ENCODE measurements around the gene CENPO. TPM values are rescaled to one million over a fixed set of nuclear protein-coding genes. Genes with fewer than 3 reads are reported as not detected.

The CENPO gene
- total and polyA plus RNA-seq, 2 of the 4 experiments (the other 2 are of a cell fraction): 20.1 to 27.2 TPM

- no peaks in the 10 kb centered on the region for H3K27me3 ChIP-seq (ENCODE audit: control insufficient read depth, insufficient read depth, low read length)
- peak overlapping the region; percentile 13; the same call in 1 of the 2 replicates for H4K91ac ChIP-seq (ENCODE audit: insufficient read depth, low read depth, low read length)
- no peak overlapping the region for H2BK15ac ChIP-seq (ENCODE audit: low read depth, low read length)
- intact Hi-C loops (cut with micrococcal nuclease): no loop called here
- no peaks in the 10 kb centered on the region for H4K20me1 ChIP-seq (ENCODE audit: insufficient read depth, low read length)
- peaks cover 46% of the 10 kb centered on the region for H3K36me3 ChIP-seq (ENCODE audit: control insufficient read depth, insufficient read depth, low read length)
- no TSS peak for BruUV-seq (replicated peaks)
- H2AK9ac ChIP-seq (replicated peaks; ENCODE audit: low read depth, low read length, poor library complexity): peak overlapping the region; percentile 43
- no peak overlapping the region for H3K23ac ChIP-seq (ENCODE audit: low read depth, low read length)
- TF ChIP-seq RAD21 (IDR thresholded peaks at IDR 0.05; ENCODE audit: low read length) (no peak), CHD1 (IDR thresholded peaks at IDR 0.05; ENCODE audit: low read depth, low read length) (no peak), CEBPB (IDR thresholded peaks at IDR 0.05; ENCODE audit: low read depth, low read length) (no peak), POLR2A (IDR thresholded peaks at IDR 0.05; ENCODE audit: low read depth, low read length) (no peak), MAFK (IDR thresholded peaks at IDR 0.05; ENCODE audit: low read depth, low read length) (no peak), FOS (IDR thresholded peaks at IDR 0.05; ENCODE audit: low read depth, low read length) (no peak), RCOR1 (IDR thresholded peaks at IDR 0.05; ENCODE audit: insufficient replicate concordance, low read length) (no peak), USF2 (IDR thresholded peaks at IDR 0.05; ENCODE audit: low read depth, low read length) (no peak), RFX5 (IDR thresholded peaks at IDR 0.05; ENCODE audit: low read depth, low read length) (no peak), MXI1 (IDR thresholded peaks at IDR 0.05; ENCODE audit: borderline replicate concordance, low read depth, low read length) (no peak), MAZ (IDR thresholded peaks at IDR 0.05; ENCODE audit: borderline replicate concordance, low read depth, low read length) (no peak), SMC3 (IDR thresholded peaks at IDR 0.05; ENCODE audit: low read depth, low read length) (no peak), ELK1 (IDR thresholded peaks at IDR 0.05; ENCODE audit: borderline replicate concordance, low read depth, low read length) (no peak), NFE2L2 (IDR thresholded peaks at IDR 0.05; ENCODE audit: low read depth, low read length) (no peak), BHLHE40 (IDR thresholded peaks at IDR 0.05; ENCODE audit: low read depth, low read length) (no peak)
- no peak overlapping the region for H3K4ac ChIP-seq (ENCODE audit: low read depth, low read length)
- POLR2A ChIA-PET (ENCODE audit: unreplicated experiment): no interaction called here
- no CpG with 5 or more reads among the region's 21 CpGs for WGBS, 2 experiments (ENCODE audit: extremely low coverage in 2 of 2, insufficient read length in 1 of 2)
- in situ Hi-C loops (cut with MboI; ENCODE audit: low sequenced_read_pairs): no loop called here
- dilution Hi-C loops (cut with HindIII; ENCODE audit: low sequenced_read_pairs, unreplicated experiment): no loop called here
- H3K9me1 ChIP-seq (ENCODE audit: insufficient read depth, low read length): peaks cover 11% of the 10 kb centered on the region
- peak overlapping the region; percentile 31; the same call in 1 of the 2 replicates for H4K5ac ChIP-seq (ENCODE audit: low read depth, low read length)
- no peaks in the 10 kb centered on the region for H3K9me3 ChIP-seq (ENCODE audit: control insufficient read depth, insufficient read depth, low read length)
- H2BK5ac ChIP-seq (ENCODE audit: low read depth, low read length, poor library complexity, severe bottlenecking): peak overlapping the region; percentile 25
- peaks cover 12% of the 10 kb centered on the region for H3K4me1 ChIP-seq (ENCODE audit: control insufficient read depth, insufficient read depth, low read length)
- no peak overlapping the region for H2BK120ac ChIP-seq (ENCODE audit: low read depth, low read length)
- CTCF ChIA-PET: no interaction called here
- H3K4me3 ChIP-seq (ENCODE audit: insufficient read depth, low read depth, low read length): no peak overlapping the region
- no peak overlapping the region for H3K18ac ChIP-seq (ENCODE audit: low read depth, low read length)
- no peak overlapping the region for H3K56ac ChIP-seq (ENCODE audit: extremely low read depth, insufficient read depth, low read length)
- H3K27ac ChIP-seq (ENCODE audit: insufficient read depth, low read length): no peak overlapping the region
- H4K8ac ChIP-seq (ENCODE audit: low read depth in 2 of 2, low read length in 2 of 2): 0 out of 4 replicates have a peak overlapping the region, but pooled peaks of 1 of the 2 experiments have one; percentile 7
- DNase-seq (no peak), ATAC-seq (ENCODE audit: low read depth) (no peak)
- peak overlapping the region; percentile 7; the same call in 1 of the 2 replicates for H2AK5ac ChIP-seq (ENCODE audit: low read depth, low read length)
- H3K14ac ChIP-seq (replicated peaks; ENCODE audit: low read depth, low read length): no peak overlapping the region
- no peak overlapping the region for H2AFZ ChIP-seq (replicated peaks; ENCODE audit: low read length, poor library complexity)
- H3K4me2 ChIP-seq (ENCODE audit: low read depth, low read length): no peak overlapping the region
- H3K79me1 ChIP-seq (ENCODE audit: low read depth in 1 of 2, low read length in 2 of 2): peaks cover 26 to 63% of the 10 kb centered on the region in 2 experiments
- no peak overlapping the region for H3K9ac ChIP-seq (ENCODE audit: low read depth, low read length)
- H2BK20ac ChIP-seq (ENCODE audit: low read depth, low read length): peak overlapping the region; percentile 62
Observed at GRCh38 chr2:24819442-24820174, 26.4 kb downstream of the CENPO start.
